ENCODE measurements around the gene SCAND1.

The SCAND1 gene

GRCh38 chr20:35903843-35904242 is 50.5 kb downstream of the SCAND1 start:
- Histone ChIP-seq H3K27ac (no peak overlapping the region), H3K4me3 (no peak overlapping the region), H3K36me3 (peaks cover 64 to 98% (median 87%) of the 10 kb centered on the region in 11 experiments), H3K9me3 (replicated peaks in 1 of 11) (peaks cover 0 to 6% (median 0%) of the 10 kb centered on the region in 11 experiments; a peak in 4 of 22 replicates), H3K4me2 (no peak overlapping the region), H3K9ac (no peak overlapping the region), H3K27me3 (no peaks in the 10 kb centered on the region), H3K4me1 (peaks cover 0 to 8% (median 2%) of the 10 kb centered on the region in 10 experiments; a peak in 4 of 20 replicates), H4K20me1 (peaks cover 0 to 34% (median 2%) of the 10 kb centered on the region in 11 experiments; a peak in 6 of 22 replicates)
- no peak for TF ChIP-seq Cebpa-rat (IDR thresholded peaks at IDR 0.05)
